Epithelial cell of alveolus of lung (primary cell): ENCODE measurements around the gene PCP4. TPM values are rescaled to one million over a fixed set of nuclear protein-coding genes. Genes with fewer than 3 reads are reported as not detected.

Experiments used
- total RNA-seq: library from RNA; depleted of rRNA; stranded (reverse); fragments of >200 nt; gene quantifications from 2 replicates; pipeline ENCODE4 v1.2.1, GENCODE V29; 2015

The PCP4 gene
- not detected in 2 replicates for total RNA-seq

GRCh38 chr21:39867198-39867650 is at the start of gene PCP4:
Gene PCP4, plus strand, starts transcription at chr21:39867438. Its CDS starts 64 bp downstream, at chr21:39867502.

Other genes starting within 250 kb of the PCP4 start
- gene IGSF5, start 122.3 kb upstream of the PCP4 start, total RNA-seq = not detected in 2 replicates